Trophoblast cell (in vitro differentiated cells and primary cell): Measurements from ENCODE around the gene OR2H1.

Experiments used
- DNase-seq, 2 donors: peaks; one replicate each; pipeline ENCODE4 v3.0.0-alpha.2; 2016
- H2AFZ ChIP-seq: 2 replicates; pipeline ENCODE4 v1.6.1; 2013; ENCODE audit warnings: low read length, moderate library complexity, mild to moderate bottlenecking; ENCODE audit not compliant: insufficient read depth, poor library complexity
- H2AK5ac ChIP-seq: 2 replicates; pipeline ENCODE4 v1.6.1; 2013; ENCODE audit warnings: mild to moderate bottlenecking, low read length
- H2BK120ac ChIP-seq: 2 replicates; pipeline ENCODE4 v1.6.1; 2013; ENCODE audit warnings: low read length, mild to moderate bottlenecking, moderate library complexity; ENCODE audit not compliant: insufficient read depth, poor library complexity
- H2BK12ac ChIP-seq: 2 replicates; pipeline ENCODE4 v1.6.1; 2013; ENCODE audit warnings: mild to moderate bottlenecking, low read length, moderate library complexity
- H2BK5ac ChIP-seq: 2 replicates; pipeline ENCODE4 v1.6.1; 2013; ENCODE audit warnings: low read length, low read depth, moderate library complexity, mild to moderate bottlenecking; ENCODE audit not compliant: poor library complexity
- H3K14ac ChIP-seq: 2 replicates; pipeline ENCODE4 v1.6.1; 2013; ENCODE audit warnings: mild to moderate bottlenecking, low read length
- H3K18ac ChIP-seq: 2 replicates; pipeline ENCODE4 v1.6.1; 2013; ENCODE audit warnings: mild to moderate bottlenecking, low read length
- H3K23ac ChIP-seq: 2 replicates; pipeline ENCODE4 v1.6.1; 2013; ENCODE audit warnings: low read length
- H3K27ac ChIP-seq: 2 replicates; pipeline ENCODE4 v1.5.1; 2013; ENCODE audit warnings: low read depth, mild to moderate bottlenecking, inconsistent platforms, low read length, moderate library complexity
- H3K27me3 ChIP-seq: 2 replicates; pipeline ENCODE4 v1.6.1; 2013; ENCODE audit warnings: inconsistent platforms, mild to moderate bottlenecking, low read length, moderate library complexity; ENCODE audit not compliant: insufficient read depth
- H3K36me3 ChIP-seq, 2 experiments: 1 replicate in 1 of 2; 2 replicates in 1 of 2; pipeline ENCODE4 v1.6.1; 2013; ENCODE audit warnings: low read length in 2 of 2, mild to moderate bottlenecking in 2 of 2, moderate library complexity in 1 of 2; ENCODE audit not compliant: insufficient read depth in 2 of 2, control insufficient read depth in 1 of 2
- H3K4ac ChIP-seq: 2 replicates; pipeline ENCODE4 v1.6.1; 2013; ENCODE audit warnings: low read depth, mild to moderate bottlenecking, low read length, moderate library complexity
- H3K4me1 ChIP-seq, 2 experiments: 1 replicate in 1 of 2; 2 replicates in 1 of 2; pipeline ENCODE4 v1.6.1; 2013; ENCODE audit warnings: low read length in 2 of 2, mild to moderate bottlenecking in 2 of 2, moderate library complexity in 1 of 2; ENCODE audit not compliant: insufficient read depth in 2 of 2, control insufficient read depth in 1 of 2
- H3K4me2 ChIP-seq: 2 replicates; pipeline ENCODE4 v1.6.1; 2013; ENCODE audit warnings: inconsistent platforms, mild to moderate bottlenecking, low read length, moderate library complexity
- H3K4me3 ChIP-seq: 2 replicates; pipeline ENCODE4 v1.5.1; 2013; ENCODE audit warnings: mild to moderate bottlenecking, low read depth, low read length, inconsistent platforms
- H3K79me1 ChIP-seq: one replicate; pipeline ENCODE4 v1.6.1; 2013; ENCODE audit warnings: low read length
- H3K79me2 ChIP-seq: 2 replicates; pipeline ENCODE4 v1.6.1; 2013; ENCODE audit warnings: low read length, mild to moderate bottlenecking; ENCODE audit not compliant: control insufficient read depth, insufficient read depth, poor library complexity
- H3K9ac ChIP-seq: 2 replicates; pipeline ENCODE4 v1.6.1; 2013; ENCODE audit warnings: mild to moderate bottlenecking, low read length
- H3K9me3 ChIP-seq: 2 replicates; pipeline ENCODE4 v1.6.1; 2013; ENCODE audit warnings: low read depth, mild to moderate bottlenecking, control low read depth, inconsistent platforms, low read length; ENCODE audit not compliant: insufficient read depth
- H4K12ac ChIP-seq: 2 replicates; pipeline ENCODE4 v1.6.1; 2013; ENCODE audit warnings: low read depth, mild to moderate bottlenecking, low read length, moderate library complexity
- H4K8ac ChIP-seq: 2 replicates; pipeline ENCODE4 v1.6.1; 2013; ENCODE audit warnings: low read depth, mild to moderate bottlenecking, low read length, moderate library complexity
- H4K91ac ChIP-seq: one replicate; pipeline ENCODE4 v1.6.1; 2013; ENCODE audit warnings: low read depth, mild to moderate bottlenecking, low read length, moderate library complexity
- WGBS: extraction: QIAGEN DNeasy Blood & Tissue Kit; methylation state at CpG from one replicate; pipeline ENCODE4 v1.1.7; 2013; ENCODE audit warnings: missing lambda C conversion rate; ENCODE audit not compliant: insufficient read length, insufficient coverage; ENCODE audit errors: extremely low coverage; 5-methylcytosine and 5-hydroxymethylcytosine counted together

Gene OR2H1

GRCh38 chr6:29487131-29487530 is 30.2 kb downstream of the OR2H1 start:
- H2BK12ac ChIP-seq = no peak overlapping the region
- no peak overlapping the region for H2AK5ac ChIP-seq
- H3K4ac ChIP-seq = no peak overlapping the region
- no peak overlapping the region for H3K18ac ChIP-seq
- H3K4me3 ChIP-seq = no peak overlapping the region
- H3K27me3 ChIP-seq = no peaks in the 10 kb centered on the region
- WGBS = no CpG with 5 or more reads among the region's 5 CpGs
- no peak overlapping the region for H4K91ac ChIP-seq
- no peak overlapping the region for H4K12ac ChIP-seq
- no peaks in the 10 kb centered on the region for H3K79me2 ChIP-seq
- H3K14ac ChIP-seq = no peak overlapping the region
- H3K23ac ChIP-seq = no peak overlapping the region
- H2BK120ac ChIP-seq = no peak overlapping the region
- no peak overlapping the region for H2BK5ac ChIP-seq
- H3K9ac ChIP-seq = no peak overlapping the region
- H4K8ac ChIP-seq = no peak overlapping the region
- peaks cover 2% of the 10 kb centered on the region for H3K9me3 ChIP-seq
- H3K4me2 ChIP-seq = no peak overlapping the region
- no peaks in the 10 kb centered on the region for H3K36me3 ChIP-seq
- no peak for DNase-seq
- no peaks in the 10 kb centered on the region for H3K4me1 ChIP-seq
- no peaks in the 10 kb centered on the region for H3K79me1 ChIP-seq
- H2AFZ ChIP-seq = no peak overlapping the region
- no peak overlapping the region for H3K27ac ChIP-seq

DNA sequence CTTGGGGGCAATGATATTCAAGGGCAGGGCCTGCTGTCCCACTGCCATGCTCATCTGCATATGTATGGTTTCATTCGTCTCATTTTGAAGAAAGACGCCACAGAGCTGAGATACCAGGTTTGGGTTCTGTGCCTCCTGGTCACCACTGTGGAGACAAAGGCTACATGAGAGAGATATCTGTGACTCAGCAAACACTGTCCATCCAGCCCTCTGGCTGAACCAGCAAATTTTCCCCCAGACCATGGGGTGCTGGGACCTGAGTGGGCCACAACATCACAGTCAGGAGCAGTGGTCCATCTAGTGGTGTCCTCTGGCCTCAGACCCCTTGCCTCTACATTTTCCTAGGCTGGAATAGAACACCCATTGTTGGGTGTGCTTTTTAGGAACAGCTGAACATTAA is 30.7 kb downstream of the OR2H1 start, which contains the start of gene MAS1L:
TSS of gene MAS1L (minus strand) at position 297 of the 400 bp plus-strand sequence. CDS start at position 243, 54 bp downstream.
- H2AK5ac ChIP-seq = no peak within 1 kb of the TSS
- H2BK120ac ChIP-seq = no peak within 1 kb of the TSS
- H3K79me1 ChIP-seq = no peaks in the 10 kb centered on the region

DNA sequence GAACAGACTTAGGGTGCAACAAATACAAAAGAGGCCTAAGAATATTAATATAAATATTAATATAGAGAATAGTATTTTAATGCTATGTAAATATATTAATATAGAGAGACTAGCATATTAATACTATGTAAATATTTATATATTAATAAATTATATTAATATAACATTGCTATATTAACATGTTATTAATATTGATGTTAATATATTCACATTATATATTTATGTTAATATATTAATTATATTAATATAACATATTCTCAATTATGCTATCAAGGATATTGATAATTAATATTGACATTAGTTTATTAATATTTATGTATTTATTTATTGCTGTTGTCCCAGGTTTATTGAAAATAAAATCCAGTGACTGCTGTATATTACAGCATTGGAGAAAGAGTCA is 31.9 kb downstream of the OR2H1 start:
- Histone ChIP-seq H3K4me2 (no peak overlapping the region), H3K14ac (no peak overlapping the region), H2BK120ac (no peak overlapping the region), H2BK5ac (no peak overlapping the region), H3K79me2 (no peaks in the 10 kb centered on the region), H3K4me3 (no peak overlapping the region), H2AFZ (no peak overlapping the region), H4K8ac (no peak overlapping the region), H3K9ac (no peak overlapping the region), H4K91ac (no peak overlapping the region), H2AK5ac (no peak overlapping the region), H2BK12ac (no peak overlapping the region), H3K9me3 (peaks cover 2% of the 10 kb centered on the region), H3K4me1 (no peaks in the 10 kb centered on the region), H3K27me3 (no peaks in the 10 kb centered on the region), H3K27ac (no peak overlapping the region), H3K4ac (no peak overlapping the region), H3K36me3 (no peaks in the 10 kb centered on the region), H4K12ac (no peak overlapping the region), H3K79me1 (no peaks in the 10 kb centered on the region), H3K18ac (no peak overlapping the region), H3K23ac (no peak overlapping the region)
- DNase-seq = no peak

More for the DNA sequence above, 30.7 kb downstream of the OR2H1 start, which contains the start of gene MAS1L:
- H3K4me3 ChIP-seq = no peak within 1 kb of the TSS
- no peak within 1 kb of the TSS for H4K8ac ChIP-seq
- H2BK5ac ChIP-seq = no peak within 1 kb of the TSS
- no peak within 1 kb of the TSS for H3K14ac ChIP-seq
- no CpG with 5 or more reads among the region's 2 CpGs for WGBS
- peak within 1 kb of the TSS; percentile 1 for H3K23ac ChIP-seq
- H2BK12ac ChIP-seq = no peak within 1 kb of the TSS
- no peaks in the 10 kb centered on the region for H3K27me3 ChIP-seq
- no peaks in the 10 kb centered on the region for H3K4me1 ChIP-seq
- H3K4me2 ChIP-seq = no peak within 1 kb of the TSS
- H3K9me3 ChIP-seq = peaks cover 2% of the 10 kb centered on the region
- no peak for DNase-seq
- H4K91ac ChIP-seq = no peak within 1 kb of the TSS
- no peaks in the 10 kb centered on the region for H3K36me3 ChIP-seq
- H2AFZ ChIP-seq = no peak within 1 kb of the TSS
- no peak within 1 kb of the TSS for H3K4ac ChIP-seq
- H3K9ac ChIP-seq = no peak within 1 kb of the TSS
- H4K12ac ChIP-seq = no peak within 1 kb of the TSS
- H3K27ac ChIP-seq = no peak within 1 kb of the TSS
- no peak within 1 kb of the TSS for H3K18ac ChIP-seq
- no peaks in the 10 kb centered on the region for H3K79me2 ChIP-seq

- Histone ChIP-seq H3K23ac (no peak overlapping the region), H4K12ac (no peak overlapping the region), H2BK5ac (no peak overlapping the region), H3K18ac (no peak overlapping the region), H3K36me3 (no peaks in the 10 kb centered on the region), H2AFZ (no peak overlapping the region), H3K14ac (no peak overlapping the region), H3K79me2 (no peaks in the 10 kb centered on the region), H3K4me2 (no peak overlapping the region), H3K4me3 (no peak overlapping the region), H3K9ac (no peak overlapping the region), H2AK5ac (no peak overlapping the region), H3K4ac (no peak overlapping the region), H3K27me3 (no peaks in the 10 kb centered on the region), H3K4me1 (no peaks in the 10 kb centered on the region), H3K27ac (no peak overlapping the region), H3K79me1 (no peaks in the 10 kb centered on the region), H3K9me3 (peaks cover 2% of the 10 kb centered on the region), H4K91ac (no peak overlapping the region), H2BK12ac (no peak overlapping the region), H2BK120ac (no peak overlapping the region), H4K8ac (no peak overlapping the region)
- no CpG with 5 or more reads among the region's 8 CpGs for WGBS
- no peak for DNase-seq
These were observed 32.3 kb downstream of the OR2H1 start for GRCh38 chr6:29489286-29489685.
